ENCODE results near the gene LPCAT2. TPM values are rescaled to one million over a fixed set of nuclear protein-coding genes. Genes with fewer than 3 reads are reported as not detected.

The LPCAT2 gene
- total and polyA plus RNA-seq, 2 of the 13 experiments (the other 11 are each of a cell fraction or from before 2014, with no cell fraction given): 9.9 to 17.6 TPM

GRCh38 chr16:55574811-55575210, 65.9 kb downstream of the LPCAT2 start:
- Histone ChIP-seq H2AFZ (ENCODE audit: low read length) (no peak overlapping the region), H3K27me3 (ENCODE audit: control insufficient read depth in 1 of 2, insufficient read depth in 2 of 2, low read length in 2 of 2) (no peaks in the 10 kb centered on the region), H4K20me1 (ENCODE audit: insufficient read depth, low read length) (no peaks in the 10 kb centered on the region), H3K9ac (ENCODE audit: insufficient read depth, low read depth, low read length) (no peak overlapping the region), H3K79me2 (ENCODE audit: insufficient read depth, low read length) (no peaks in the 10 kb centered on the region), H3K4me1 (ENCODE audit: insufficient read depth, low read length) (peaks cover 15% of the 10 kb centered on the region), H3K4me2 (ENCODE audit: low read depth, low read length) (no peak overlapping the region), H3K36me3 (replicated peaks in 1 of 2; ENCODE audit: control insufficient read depth in 1 of 2, insufficient read depth in 2 of 2, low read length in 2 of 2) (peaks cover 2 to 4% of the 10 kb centered on the region in 2 experiments; a peak in 3 of 5 replicates), H3K27ac (ENCODE audit: extremely low read length, insufficient read depth, low read length) (no peak overlapping the region), H3K4me3 (replicated peaks in 1 of 3; ENCODE audit: insufficient read depth in 1 of 3, low read depth in 2 of 3, low read length in 3 of 3) (no peak overlapping the region), H3K9me3 (ENCODE audit: low read length) (no peaks in the 10 kb centered on the region)
- intact Hi-C loops (cut with micrococcal nuclease; ENCODE audit: unreplicated experiment) (no loop called here), in situ Hi-C loops (cut with HindIII; ENCODE audit: extremely low pct_ligation_motif_present, low pct_unique_long_range_greater_than_20kb) (no loop called here)
- DNase-seq (ENCODE audit: low spot score) (no peak), FAIRE-seq (no peak), ATAC-seq (no peak)
- ChIA-PET CTCF (ENCODE audit: low intra/inter-chr PET ratio, low total read pairs) (no interaction called here), POLR2A (no interaction called here)
- 97% methylated on average over 2 of the region's 2 CpGs for WGBS (ENCODE audit: low lambda C conversion rate)
- BruUV-seq (replicated peaks): no TSS peak
- TF ChIP-seq GLI4 (CRISPR knock-in tag; IDR thresholded peaks at IDR 0.05; ENCODE audit: borderline replicate concordance): no peak

DNA sequence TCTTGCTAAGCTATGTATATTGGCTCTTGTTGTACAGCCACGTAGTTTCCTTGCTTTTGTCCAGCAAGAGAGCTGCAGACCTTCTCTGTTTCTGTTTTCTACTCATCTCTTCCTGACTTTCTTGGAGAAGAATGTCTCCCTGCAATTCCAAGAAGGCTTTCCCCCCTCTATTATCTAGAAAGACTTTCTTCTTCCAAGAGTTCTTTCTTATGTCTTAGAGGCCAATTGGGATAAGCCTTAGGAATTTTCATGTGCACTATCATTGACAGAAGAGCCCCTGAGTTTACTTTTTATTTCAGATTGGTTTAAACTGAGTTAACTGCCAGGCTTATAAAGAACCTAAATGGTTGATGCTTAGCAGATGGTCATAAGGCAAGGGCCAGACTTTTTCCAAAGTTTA, 66.6 kb downstream of the LPCAT2 start:
- no peak for DNase-seq (ENCODE audit: low spot score)
- H3K27ac ChIP-seq (ENCODE audit: extremely low read length, insufficient read depth, low read length): no peak overlapping the region
- no peak overlapping the region for H2AFZ ChIP-seq (ENCODE audit: low read length)
- no peaks in the 10 kb centered on the region for H4K20me1 ChIP-seq (ENCODE audit: insufficient read depth, low read length)
- intact Hi-C loops (cut with micrococcal nuclease; ENCODE audit: unreplicated experiment) (no loop called here), in situ Hi-C loops (cut with HindIII; ENCODE audit: extremely low pct_ligation_motif_present, low pct_unique_long_range_greater_than_20kb) (no loop called here)
- FAIRE-seq: no peak
- 84% methylated on average over 1 of the region's 1 CpG for WGBS (ENCODE audit: low lambda C conversion rate)
- ChIA-PET CTCF (ENCODE audit: low intra/inter-chr PET ratio, low total read pairs) (no interaction called here), POLR2A (no interaction called here)
- H3K4me3 ChIP-seq (replicated peaks in 1 of 3; ENCODE audit: insufficient read depth in 1 of 3, low read depth in 2 of 3, low read length in 3 of 3): no peak overlapping the region
- H3K79me2 ChIP-seq (ENCODE audit: insufficient read depth, low read length): no peaks in the 10 kb centered on the region
- no peaks in the 10 kb centered on the region for H3K27me3 ChIP-seq (ENCODE audit: control insufficient read depth in 1 of 2, insufficient read depth in 2 of 2, low read length in 2 of 2)
- H3K4me2 ChIP-seq (ENCODE audit: low read depth, low read length): no peak overlapping the region
- ATAC-seq: no peak
- peaks cover 11% of the 10 kb centered on the region for H3K4me1 ChIP-seq (ENCODE audit: insufficient read depth, low read length)
- no TSS peak for BruUV-seq (replicated peaks)
- no peak overlapping the region for H3K9ac ChIP-seq (ENCODE audit: insufficient read depth, low read depth, low read length)
- H3K9me3 ChIP-seq (ENCODE audit: low read length): no peaks in the 10 kb centered on the region
- H3K36me3 ChIP-seq (replicated peaks in 1 of 2; ENCODE audit: control insufficient read depth in 1 of 2, insufficient read depth in 2 of 2, low read length in 2 of 2): peaks cover 3 to 7% of the 10 kb centered on the region in 2 experiments; a peak in 3 of 5 replicates
- TF ChIP-seq FOXK1 (CRISPR knock-in tag; IDR thresholded peaks at IDR 0.05; ENCODE audit: borderline replicate concordance, low read depth): no peak
- no peak for TF ChIP-seq KLF9 (CRISPR knock-in tag; IDR thresholded peaks at IDR 0.05; ENCODE audit: low read depth)
- TF ChIP-seq ZNF451 (CRISPR knock-in tag; IDR thresholded peaks at IDR 0.05): no peak
- no peak for TF ChIP-seq ZNF83 (CRISPR knock-in tag; IDR thresholded peaks at IDR 0.05; ENCODE audit: borderline replicate concordance)
- no peak for TF ChIP-seq ZNF292 (CRISPR knock-in tag; IDR thresholded peaks at IDR 0.05; ENCODE audit: borderline replicate concordance, low read depth)
- TF ChIP-seq SYNCRIP (IDR thresholded peaks at IDR 0.05; ENCODE audit: insufficient read depth, low read depth, low read length): no peak
- TF ChIP-seq SP5 (CRISPR knock-in tag; IDR thresholded peaks at IDR 0.05; ENCODE audit: borderline replicate concordance, low read depth): no peak
- TF ChIP-seq NR2F6 (IDR thresholded peaks at IDR 0.05): no peak
- no peak for TF ChIP-seq NR2F6 (CRISPR knock-in tag; IDR thresholded peaks at IDR 0.05)
- TF ChIP-seq SMYD3 (CRISPR knock-in tag; IDR thresholded peaks at IDR 0.05): no peak
- TF ChIP-seq AFF4 (CRISPR knock-in tag; IDR thresholded peaks at IDR 0.05): no peak
- TF ChIP-seq HES4 (CRISPR knock-in tag; IDR thresholded peaks at IDR 0.05; ENCODE audit: borderline replicate concordance): no peak
- no peak for TF ChIP-seq FUBP1 (CRISPR knock-in tag; IDR thresholded peaks at IDR 0.05; ENCODE audit: borderline replicate concordance)
- no peak for TF ChIP-seq ELF4 (CRISPR knock-in tag; IDR thresholded peaks at IDR 0.05; ENCODE audit: borderline replicate concordance)

Data from HepG2 (cell line).